HFFc6 (cell line): ENCODE data around the gene ULK4. TPM values are rescaled to one million over a fixed set of nuclear protein-coding genes. Genes with fewer than 3 reads are reported as not detected.

ENCODE experiments used
- DNase-seq: peaks from one replicate; pipeline ENCODE4 v3.0.0-alpha.2; 2018
- H3K27ac Mint-ChIP-seq: 2 replicates; pipeline ENCODE4 v1.8.0; 2020; ENCODE audit warnings: mild to moderate bottlenecking, mixed read lengths
- H3K27me3 Mint-ChIP-seq: 2 replicates; pipeline ENCODE4 v1.8.0; 2021; ENCODE audit warnings: mild to moderate bottlenecking, moderate library complexity, mixed read lengths; ENCODE audit not compliant: insufficient read depth
- H3K36me3 Mint-ChIP-seq: 2 replicates; pipeline ENCODE4 v1.8.0; 2021; ENCODE audit warnings: low read depth, mixed read lengths
- H3K4me1 Mint-ChIP-seq: 2 replicates; pipeline ENCODE4 v1.8.0; 2020; ENCODE audit warnings: low read depth, mixed read lengths
- H3K4me3 Mint-ChIP-seq: 2 replicates; pipeline ENCODE4 v1.8.0; 2020; ENCODE audit warnings: mild to moderate bottlenecking, moderate library complexity, mixed read lengths
- H3K9me3 Mint-ChIP-seq: 2 replicates; pipeline ENCODE4 v1.8.0; 2020; ENCODE audit warnings: mild to moderate bottlenecking, mixed read lengths
- total RNA-seq, 6 experiments: library from RNA; stranded (reverse); fragmentation: NEBNext Ultra II Directional; extraction: Animal tissue kit (Norgen Biotek cat#: 25700); gene quantifications; 2 replicates in 1 of 6; 3 replicates in 5 of 6; pipeline ENCODE4 v1.2.3, GENCODE V29; 2021
- TF ChIP-seq, protein P1 (sequence below): fragments of 200-600 bp; sonication (generic); IDR thresholded peaks from 2 replicates; pipeline ENCODE4 v1.5.0; 2021; ENCODE audit warnings: antibody characterized with exemption, mild to moderate bottlenecking

The ULK4 gene
- total RNA-seq, 6 experiments from 2014 or later: 6.0 to 8.6 (median 6.7) TPM

DNA sequence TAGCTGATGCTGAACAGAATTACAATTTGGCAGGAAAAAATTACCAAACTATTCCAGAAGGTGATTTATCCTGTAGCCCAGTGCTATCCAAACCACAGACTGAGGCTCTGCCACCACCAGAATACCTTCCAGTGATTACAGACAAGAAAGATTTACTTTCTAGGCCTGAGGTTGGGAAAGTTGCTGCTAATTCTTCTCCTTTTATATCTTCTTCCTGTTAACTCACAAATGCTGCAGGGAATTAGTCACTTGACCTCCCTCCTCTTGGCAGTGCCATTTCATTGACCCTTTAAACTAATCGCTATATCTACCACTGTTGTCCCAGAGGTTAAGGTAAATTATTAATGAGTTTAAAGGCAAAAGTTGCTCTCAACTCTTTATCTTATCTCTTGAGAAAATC, 644.2 kb downstream of the ULK4 start:
- Mint-ChIP-seq H3K9me3 (no peaks in the 10 kb centered on the region), H3K4me1 (peaks cover 17% of the 10 kb centered on the region), H3K27me3 (no peaks in the 10 kb centered on the region), H3K27ac (peak overlapping the region; percentile 46; the same call in 1 of the 2 replicates), H3K4me3 (no peak overlapping the region), H3K36me3 (no peaks in the 10 kb centered on the region)
- peak; percentile 62 for DNase-seq
- TF ChIP-seq, protein P1, sequence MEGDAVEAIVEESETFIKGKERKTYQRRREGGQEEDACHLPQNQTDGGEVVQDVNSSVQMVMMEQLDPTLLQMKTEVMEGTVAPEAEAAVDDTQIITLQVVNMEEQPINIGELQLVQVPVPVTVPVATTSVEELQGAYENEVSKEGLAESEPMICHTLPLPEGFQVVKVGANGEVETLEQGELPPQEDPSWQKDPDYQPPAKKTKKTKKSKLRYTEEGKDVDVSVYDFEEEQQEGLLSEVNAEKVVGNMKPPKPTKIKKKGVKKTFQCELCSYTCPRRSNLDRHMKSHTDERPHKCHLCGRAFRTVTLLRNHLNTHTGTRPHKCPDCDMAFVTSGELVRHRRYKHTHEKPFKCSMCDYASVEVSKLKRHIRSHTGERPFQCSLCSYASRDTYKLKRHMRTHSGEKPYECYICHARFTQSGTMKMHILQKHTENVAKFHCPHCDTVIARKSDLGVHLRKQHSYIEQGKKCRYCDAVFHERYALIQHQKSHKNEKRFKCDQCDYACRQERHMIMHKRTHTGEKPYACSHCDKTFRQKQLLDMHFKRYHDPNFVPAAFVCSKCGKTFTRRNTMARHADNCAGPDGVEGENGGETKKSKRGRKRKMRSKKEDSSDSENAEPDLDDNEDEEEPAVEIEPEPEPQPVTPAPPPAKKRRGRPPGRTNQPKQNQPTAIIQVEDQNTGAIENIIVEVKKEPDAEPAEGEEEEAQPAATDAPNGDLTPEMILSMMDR: no peak

DNA sequence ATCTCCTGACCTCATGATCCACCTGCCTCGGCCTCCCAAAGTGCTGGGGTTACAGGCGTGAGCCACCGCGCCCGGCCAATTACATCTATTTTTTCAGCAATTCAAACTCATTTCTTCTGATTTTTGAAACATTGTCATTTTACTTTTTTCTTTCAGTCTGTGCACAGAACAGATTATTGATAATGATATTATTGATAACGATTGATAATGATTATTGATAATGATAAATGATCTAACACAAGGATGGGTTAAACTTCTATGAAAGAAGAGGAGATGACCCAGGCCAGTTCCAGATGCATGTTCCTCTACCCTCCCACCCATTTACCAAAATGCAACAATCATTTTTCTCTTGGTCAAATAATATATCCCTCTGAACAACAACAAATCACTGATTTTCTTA, 644.6 kb downstream of the ULK4 start:
- DNase-seq: no peak
- Mint-ChIP-seq H3K27ac (no peak overlapping the region), H3K4me1 (peaks cover 17% of the 10 kb centered on the region), H3K36me3 (no peaks in the 10 kb centered on the region), H3K9me3 (no peaks in the 10 kb centered on the region), H3K27me3 (no peaks in the 10 kb centered on the region), H3K4me3 (no peak overlapping the region)
- TF ChIP-seq, protein P1: no peak

DNA sequence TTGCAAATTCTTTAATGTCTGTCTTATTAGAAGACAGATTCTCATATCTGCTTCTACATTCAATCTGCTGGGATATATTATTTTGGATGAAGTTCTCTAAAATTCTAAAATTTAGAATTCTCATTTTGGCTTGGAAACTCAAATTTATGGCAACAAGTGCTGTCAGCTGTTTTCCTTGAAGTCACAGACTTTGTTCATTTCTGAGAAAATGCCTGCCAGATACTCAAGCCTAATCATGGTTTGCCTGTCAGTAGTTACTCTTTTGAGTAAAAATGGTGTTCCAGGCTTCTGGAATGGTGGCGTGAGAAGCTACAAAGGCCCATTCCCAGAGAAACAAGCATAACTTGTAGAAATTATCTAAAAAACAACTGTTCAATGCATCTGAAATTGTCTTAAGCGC, 646.8 kb downstream of the ULK4 start:
- TF ChIP-seq, protein P1: no peak
- Mint-ChIP-seq H3K4me1 (peaks cover 17% of the 10 kb centered on the region), H3K9me3 (no peaks in the 10 kb centered on the region), H3K36me3 (no peaks in the 10 kb centered on the region), H3K27me3 (no peaks in the 10 kb centered on the region), H3K4me3 (no peak overlapping the region), H3K27ac (no peak overlapping the region)
- no peak for DNase-seq

DNA sequence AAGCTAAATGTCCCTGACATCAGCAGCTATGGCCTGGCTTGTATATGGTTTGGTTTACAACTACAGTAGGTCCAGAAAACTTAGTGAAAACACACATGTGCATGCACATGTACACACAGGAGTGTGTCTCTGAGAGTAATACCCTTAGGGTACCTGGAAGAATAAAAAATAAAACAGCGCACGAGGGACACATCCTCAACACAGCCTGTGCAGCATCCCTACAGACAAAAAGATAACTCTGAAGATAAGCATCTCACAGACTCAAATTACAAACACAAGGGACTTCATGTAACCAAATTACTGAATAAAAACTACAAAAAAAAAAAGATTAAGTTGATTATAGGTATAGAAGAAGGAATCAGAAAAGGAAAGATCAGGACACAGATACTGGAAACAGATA, 653.8 kb downstream of the ULK4 start:
- H3K4me3 Mint-ChIP-seq: no peak overlapping the region
- H3K36me3 Mint-ChIP-seq: no peaks in the 10 kb centered on the region
- H3K4me1 Mint-ChIP-seq: no peaks in the 10 kb centered on the region
- TF ChIP-seq, protein P1: no peak
- no peaks in the 10 kb centered on the region for H3K9me3 Mint-ChIP-seq
- H3K27me3 Mint-ChIP-seq: peaks cover 3% of the 10 kb centered on the region
- H3K27ac Mint-ChIP-seq: no peak overlapping the region
- no peak for DNase-seq

DNA sequence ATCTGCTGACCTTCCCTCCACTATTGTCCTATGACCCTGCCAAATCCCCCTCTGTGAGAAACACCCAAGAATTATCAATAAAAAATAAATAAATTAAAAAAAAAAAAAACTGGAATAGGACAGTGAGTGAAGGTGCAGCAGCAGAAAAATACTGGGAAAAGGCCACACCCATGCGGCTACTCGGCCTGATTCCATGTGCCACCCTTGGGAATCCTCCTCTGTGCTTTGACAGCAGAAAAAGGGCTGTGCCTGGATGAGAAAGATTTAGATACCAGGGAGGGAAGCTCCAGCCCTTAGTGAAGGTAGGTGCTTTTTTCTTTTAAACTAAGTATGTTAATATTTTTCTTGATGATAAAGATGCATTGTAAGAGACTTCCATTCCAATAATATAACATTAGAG, 654.8 kb downstream of the ULK4 start:
- Mint-ChIP-seq H3K36me3 (no peaks in the 10 kb centered on the region), H3K27ac (no peak overlapping the region), H3K9me3 (no peaks in the 10 kb centered on the region), H3K4me3 (no peak overlapping the region), H3K4me1 (no peaks in the 10 kb centered on the region), H3K27me3 (peaks cover 3% of the 10 kb centered on the region)
- TF ChIP-seq, protein P1: no peak
- no peak for DNase-seq

DNA sequence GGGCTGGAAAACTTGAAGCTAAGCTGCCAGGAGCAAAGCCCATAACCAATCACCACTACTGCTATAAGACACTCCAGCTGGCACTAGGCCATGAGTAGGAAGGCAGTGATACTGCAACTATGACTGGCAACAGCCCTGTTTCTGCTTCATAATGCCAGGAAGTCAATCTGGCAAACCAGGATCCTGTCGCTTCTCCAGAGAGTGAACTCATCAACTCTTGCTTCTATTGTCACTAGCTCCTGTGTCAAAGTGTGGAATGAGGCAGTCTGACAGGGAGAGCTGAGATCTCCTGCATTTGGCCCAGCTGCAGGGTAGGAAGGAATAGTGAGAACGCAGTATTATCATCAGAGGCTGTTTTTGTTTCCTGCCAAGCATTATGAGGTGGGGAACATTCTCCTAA, 657.3 kb downstream of the ULK4 start:
- H3K27ac Mint-ChIP-seq: no peak overlapping the region
- H3K27me3 Mint-ChIP-seq: peaks cover 3% of the 10 kb centered on the region
- no peak for DNase-seq
- no peaks in the 10 kb centered on the region for H3K9me3 Mint-ChIP-seq
- H3K4me1 Mint-ChIP-seq: no peaks in the 10 kb centered on the region
- H3K36me3 Mint-ChIP-seq: no peaks in the 10 kb centered on the region
- H3K4me3 Mint-ChIP-seq: no peak overlapping the region
- TF ChIP-seq, protein P1: no peak
